ENCODE data around the gene ANKRD13C.
"Not testable (repeated sequence)": the region's sequence is repeated elsewhere in the genome, so short reads cannot be mapped to it uniquely, and the experiment has no call there.

ANKRD13C gene

DNA sequence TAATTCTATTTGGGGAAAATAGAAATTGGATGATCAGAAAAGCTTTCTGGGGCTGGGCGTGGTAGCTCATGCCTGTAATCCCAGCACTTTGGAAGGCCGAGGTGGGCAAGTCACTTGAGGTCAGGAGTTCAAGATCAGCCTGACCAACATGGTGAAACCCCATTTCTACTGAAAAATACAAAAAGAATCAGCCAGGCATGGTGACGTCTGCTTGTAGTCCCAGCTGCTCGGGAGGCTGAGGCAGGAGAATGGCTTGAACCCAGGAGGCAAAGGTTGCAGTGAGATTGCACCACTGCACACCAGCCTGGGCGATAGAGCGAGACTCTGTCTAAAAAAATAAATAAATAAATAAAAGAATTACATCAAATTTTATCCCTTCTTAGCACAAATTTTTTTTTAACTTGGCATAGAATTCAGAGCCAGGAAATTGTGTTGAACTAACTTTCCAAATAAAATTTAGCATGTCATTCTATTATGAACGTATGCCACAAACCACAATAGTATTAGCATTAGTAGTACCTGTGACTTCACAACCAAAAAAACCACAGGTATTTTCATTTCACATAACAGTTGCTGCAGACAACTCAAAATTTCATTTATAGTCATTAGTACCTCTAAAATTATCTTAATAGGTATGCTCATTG is 4.5 kb upstream of the ANKRD13C start:
- no peak for DNase-seq (ENCODE audit: low read depth in 3 of 3)

DNA sequence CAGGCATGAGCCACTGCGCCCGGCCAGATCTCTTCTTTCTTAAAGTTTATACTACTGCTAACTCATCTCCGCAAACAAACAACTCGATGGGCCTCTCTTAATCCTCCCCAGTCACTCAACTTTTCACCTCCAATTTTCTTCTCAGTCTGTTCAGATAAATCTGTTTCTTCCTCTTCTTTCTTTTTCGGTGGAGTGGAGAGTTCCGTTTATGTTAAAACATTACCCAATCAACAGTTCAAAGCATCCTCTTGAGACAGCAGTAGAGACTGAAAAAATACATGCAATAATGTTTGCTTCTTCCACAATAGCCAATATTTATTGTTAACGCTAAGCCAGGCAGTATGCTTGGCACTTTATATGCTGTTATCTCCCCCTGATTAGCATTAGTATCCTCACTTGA is 1.4 kb upstream of the ANKRD13C start:
- DNase-seq (ENCODE audit: low read depth in 3 of 3): no peak

DNA sequence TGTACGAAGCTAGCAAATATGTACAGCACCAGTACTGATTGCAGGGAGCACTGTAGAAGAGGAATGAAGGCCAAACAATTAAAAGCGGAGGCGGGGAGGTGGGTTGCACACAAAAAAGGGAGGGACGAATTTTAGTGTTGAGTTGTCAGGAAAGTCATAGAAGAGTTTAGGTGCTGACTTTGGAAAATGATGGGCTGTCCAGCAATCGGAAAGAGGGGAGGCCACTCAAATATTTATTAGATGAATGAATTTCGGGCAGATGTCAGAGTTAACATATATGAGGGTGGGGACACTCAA is 537 bp upstream of the ANKRD13C start:
- no peak for DNase-seq (ENCODE audit: low read depth in 3 of 3)

DNA sequence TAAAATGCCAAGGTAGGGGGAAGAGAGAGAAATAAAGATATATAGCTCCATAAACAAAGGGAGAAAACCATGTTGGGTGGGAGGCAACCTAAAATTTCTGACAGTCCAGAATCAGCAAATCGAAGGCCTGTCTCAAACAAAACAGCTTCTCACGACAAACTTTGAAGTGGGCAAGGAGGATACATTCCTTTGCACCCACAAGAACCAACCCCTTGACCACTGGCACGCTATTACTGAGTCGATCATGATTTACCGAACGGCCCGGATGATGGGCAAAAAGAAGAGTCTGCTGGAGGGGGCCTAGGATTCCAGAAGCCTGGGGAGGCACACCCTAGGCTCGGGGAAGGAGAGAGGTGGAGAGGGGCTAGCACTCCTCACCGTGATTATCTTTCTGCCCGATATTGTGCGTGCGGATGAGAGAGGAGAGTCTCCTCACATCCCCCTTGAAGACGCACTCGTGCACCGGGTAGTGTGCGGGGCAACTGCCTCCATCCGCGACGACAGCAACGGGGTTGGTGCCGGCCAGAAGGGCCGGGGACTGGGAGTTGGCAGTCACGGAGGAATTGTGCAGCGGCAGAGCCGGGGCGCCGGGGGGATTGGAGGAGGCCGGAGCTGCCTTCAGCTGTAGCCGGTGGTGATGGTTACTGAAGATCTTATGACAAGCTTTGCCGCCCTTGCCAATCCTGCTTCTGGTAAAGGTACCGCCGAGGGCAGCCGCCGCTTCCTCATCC is 756 bp downstream of the ANKRD13C start:
- DNase-seq (ENCODE audit: low read depth in 3 of 3): peak in 2 of 3 experiments; percentile 2 to 22

DNA sequence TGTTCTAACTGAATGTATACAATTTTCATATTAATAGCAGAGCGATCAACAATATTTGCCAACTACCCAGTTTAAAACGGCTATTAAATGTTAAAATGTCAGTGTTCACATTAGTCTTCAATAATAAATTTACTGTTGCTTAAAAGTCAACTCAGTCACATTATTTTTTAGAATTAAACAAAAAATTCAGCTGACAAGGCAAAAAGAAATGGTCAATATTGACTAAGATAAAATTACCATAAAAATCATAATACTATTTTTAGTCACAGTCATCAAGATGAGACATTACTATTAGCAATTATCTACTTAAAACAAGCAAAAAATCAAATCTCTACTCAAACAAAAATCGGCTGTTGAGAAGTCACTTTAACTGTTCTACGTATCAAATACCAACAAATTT is 1.5 kb downstream of the ANKRD13C start:
- no peak for DNase-seq (ENCODE audit: low read depth in 3 of 3)

DNA sequence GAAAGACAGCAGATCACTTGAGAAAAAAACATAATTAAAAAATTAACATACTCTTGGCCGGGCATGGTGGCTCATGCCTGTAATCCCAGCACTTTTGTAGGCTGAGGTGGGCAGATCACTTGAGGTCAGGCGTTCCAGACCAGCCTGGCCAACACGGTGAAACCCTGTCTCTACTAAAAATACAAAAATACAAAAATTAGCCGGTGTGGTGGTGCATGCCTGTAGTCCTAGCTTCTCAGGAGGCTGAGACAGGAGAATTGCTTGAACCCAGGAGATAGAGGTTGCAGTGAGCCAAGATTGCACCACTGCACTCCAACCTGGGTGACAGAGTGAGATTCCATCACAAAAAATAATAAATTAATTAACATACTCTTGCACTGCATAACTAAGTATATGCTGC is 4.7 kb downstream of the ANKRD13C start:
- not testable (repeated sequence) for DNase-seq (ENCODE audit: low read depth in 3 of 3)

DNA sequence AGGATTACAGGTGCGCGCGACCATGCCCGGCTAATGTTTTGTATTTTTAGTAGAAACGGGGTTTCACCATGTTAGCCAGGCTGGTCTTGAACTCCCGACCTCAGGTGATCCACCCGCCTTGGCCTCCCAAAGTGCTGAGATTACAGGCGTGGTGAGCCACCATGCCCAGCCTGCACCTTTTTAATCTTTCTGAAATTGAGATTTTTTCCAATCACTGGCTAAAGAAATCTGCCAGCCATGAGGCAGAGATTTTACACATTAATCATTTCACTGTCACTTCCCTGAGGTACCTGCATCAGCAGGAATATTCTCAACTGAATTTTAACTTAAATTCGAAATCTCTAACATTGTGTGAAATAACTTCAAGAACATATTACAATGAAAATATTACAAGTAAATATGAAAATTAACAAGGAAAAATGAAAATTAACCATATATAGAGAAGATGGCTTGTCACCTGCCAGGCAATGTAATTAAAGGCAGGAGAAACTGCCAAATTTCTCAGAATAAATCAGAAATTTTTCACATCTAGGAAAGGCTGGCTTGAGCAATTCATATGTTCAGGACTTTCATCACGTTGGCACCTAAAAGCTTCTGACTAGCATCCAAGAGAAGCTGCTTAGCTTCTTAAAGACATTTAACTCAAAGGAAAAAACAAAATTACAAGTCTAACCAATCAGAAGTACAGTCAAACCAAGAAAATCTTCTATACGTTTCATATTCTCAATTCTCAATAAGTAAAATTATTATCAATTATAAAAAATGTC is 5.9 kb downstream of the ANKRD13C start:
- DNase-seq (ENCODE audit: low read depth in 3 of 3): no peak

DNA sequence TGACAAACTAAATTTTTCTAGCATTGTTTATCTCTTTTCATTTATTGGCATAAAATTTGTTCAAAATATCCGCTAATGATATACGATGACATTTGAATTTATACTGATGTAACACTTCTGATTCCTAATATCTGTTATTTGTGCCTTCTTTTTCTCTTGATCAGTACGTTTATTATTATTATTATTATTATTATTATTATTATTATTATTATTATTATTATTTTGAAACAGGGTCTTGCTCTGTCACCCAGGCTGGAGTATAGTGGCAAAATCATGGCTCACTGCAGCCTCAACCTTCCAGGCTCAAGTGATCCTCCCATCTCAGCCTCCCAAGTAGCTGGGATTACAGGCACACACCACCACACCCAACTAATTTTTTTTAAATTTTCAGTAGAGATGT is 14.9 kb downstream of the ANKRD13C start:
- DNase-seq (ENCODE audit: low read depth in 3 of 3): not testable (repeated sequence)

DNA sequence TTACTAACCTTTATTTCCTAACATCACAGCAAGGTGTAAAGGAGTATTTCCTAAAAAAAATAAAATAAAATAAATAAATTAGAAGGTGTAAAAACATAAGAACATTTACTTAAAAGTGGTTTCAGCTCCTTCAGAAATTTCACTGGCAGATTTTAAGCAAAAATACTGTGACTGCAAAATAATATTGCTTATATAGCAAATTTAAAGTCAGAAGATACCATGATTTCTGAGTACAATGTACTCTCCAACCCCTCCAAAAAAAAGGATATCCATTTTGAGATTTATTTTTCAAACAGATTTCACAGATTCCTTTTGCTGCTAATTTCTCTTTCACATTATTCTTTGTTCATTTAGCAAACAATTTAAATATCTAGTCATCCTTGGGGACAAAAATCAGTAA is 18.5 kb downstream of the ANKRD13C start:
- no peak for DNase-seq (ENCODE audit: low read depth in 3 of 3)

DNA sequence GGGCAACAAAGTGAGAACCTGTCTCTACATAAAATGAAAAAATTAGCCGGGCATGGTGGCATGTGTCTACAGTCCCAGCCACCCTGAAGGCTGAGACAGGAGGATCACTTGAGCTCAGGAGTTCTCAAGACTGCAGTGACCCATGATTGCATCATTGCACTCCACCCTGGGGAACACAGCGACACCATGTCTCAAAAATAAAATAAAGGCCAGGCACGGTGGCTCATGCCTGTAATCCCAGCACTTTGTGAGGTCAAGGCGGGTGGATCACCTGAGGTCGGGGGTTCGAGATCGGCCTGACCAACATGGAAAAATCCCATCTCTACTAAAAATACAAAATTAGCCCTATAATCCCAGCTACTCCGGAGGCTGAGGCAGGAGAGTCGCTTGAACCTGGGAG is 20.1 kb downstream of the ANKRD13C start:
- DNase-seq (ENCODE audit: low read depth in 3 of 3): no peak

DNA sequence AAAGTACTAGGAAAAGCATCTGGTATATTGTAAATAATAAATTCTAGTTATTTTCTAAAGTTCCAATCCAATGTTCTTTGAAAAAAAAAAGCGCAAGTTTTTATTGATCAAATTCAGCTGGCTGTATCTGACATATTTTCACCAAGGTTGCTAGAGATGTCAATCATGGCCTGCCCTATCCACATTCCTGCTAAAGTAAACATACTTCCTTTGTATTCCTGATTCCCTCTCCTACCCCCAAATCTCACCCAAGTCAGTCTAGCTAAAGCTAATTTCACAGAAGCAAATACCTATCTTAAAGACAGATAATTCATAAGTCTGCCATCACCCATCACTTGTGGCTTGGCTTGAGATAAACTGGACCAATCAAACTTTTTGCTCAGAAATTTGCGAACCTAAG is 21.3 kb downstream of the ANKRD13C start:
- no peak for DNase-seq (ENCODE audit: low read depth in 3 of 3)

DNA sequence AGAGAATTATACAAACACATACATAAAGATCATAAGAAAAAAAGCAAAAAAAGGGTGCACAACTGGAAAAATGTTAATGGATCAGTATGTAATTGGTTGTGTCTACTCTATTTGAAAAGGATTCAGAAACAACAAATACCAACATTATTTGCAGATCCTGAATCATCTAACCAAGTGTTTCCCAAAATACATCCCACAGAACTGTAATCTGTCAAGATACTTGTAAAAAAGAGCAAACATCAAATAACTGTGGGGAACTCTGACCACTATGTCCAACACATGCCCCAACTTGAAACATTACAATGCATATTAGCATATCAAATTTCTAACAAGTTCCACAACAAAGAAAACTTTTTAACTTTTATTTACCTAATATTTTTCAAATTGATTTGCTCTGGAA is 22.6 kb downstream of the ANKRD13C start:
- DNase-seq (ENCODE audit: low read depth in 3 of 3): no peak

DNA sequence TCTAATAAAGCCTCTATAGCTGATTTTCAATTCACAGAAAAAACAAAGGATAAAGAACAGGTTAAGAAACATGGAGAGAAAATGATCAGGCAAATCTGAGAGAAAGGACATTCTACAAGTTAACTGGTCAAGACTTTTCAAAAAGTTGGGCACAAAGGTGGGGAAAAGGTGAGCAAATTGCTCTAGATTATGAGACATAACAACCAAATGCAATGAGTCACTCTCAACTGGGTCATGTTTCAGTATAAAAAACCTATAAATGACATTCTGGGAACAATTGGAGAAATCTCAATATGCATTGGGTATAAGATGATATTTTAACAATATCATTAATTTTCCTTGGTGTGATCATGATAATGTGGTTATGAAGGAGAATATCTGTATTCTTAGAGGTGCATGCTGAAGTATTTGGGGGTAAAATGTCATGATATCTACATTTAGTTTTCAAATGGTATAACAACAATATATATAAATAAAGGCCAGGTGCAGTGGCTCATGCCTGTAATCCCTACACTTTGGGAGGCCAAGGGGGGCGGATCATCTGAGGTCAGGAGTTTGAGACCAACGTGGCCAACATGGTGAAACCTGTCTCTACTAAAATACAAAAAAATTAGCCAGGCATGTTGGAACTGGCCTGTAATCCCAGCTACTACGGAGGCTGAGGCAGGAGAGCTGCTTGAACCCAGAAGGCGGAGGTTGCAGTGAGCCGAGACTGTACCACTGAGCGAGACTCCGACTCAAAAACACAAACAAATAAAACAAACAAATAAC is 27.0 kb downstream of the ANKRD13C start:
- DNase-seq (ENCODE audit: low read depth in 3 of 3): no peak

DNA sequence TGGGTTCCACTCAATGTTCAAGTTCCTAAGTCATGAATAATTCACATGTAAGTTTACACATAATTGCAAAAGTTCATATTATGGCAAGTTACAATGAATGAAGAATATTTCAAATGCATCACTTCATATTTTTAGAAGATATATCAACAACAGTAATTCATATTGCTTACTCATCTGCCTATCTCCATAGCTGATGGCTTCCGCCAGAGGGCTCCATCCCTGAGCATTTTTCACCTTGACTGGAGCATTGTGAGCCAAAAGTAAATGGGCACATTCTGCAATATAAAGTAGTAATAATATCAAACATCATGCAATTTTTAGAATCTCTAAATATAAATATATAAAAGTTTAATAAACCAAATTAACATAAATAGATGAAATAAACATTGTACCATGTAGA is 29.8 kb downstream of the ANKRD13C start:
- no peak for DNase-seq (ENCODE audit: low read depth in 3 of 3)

DNA sequence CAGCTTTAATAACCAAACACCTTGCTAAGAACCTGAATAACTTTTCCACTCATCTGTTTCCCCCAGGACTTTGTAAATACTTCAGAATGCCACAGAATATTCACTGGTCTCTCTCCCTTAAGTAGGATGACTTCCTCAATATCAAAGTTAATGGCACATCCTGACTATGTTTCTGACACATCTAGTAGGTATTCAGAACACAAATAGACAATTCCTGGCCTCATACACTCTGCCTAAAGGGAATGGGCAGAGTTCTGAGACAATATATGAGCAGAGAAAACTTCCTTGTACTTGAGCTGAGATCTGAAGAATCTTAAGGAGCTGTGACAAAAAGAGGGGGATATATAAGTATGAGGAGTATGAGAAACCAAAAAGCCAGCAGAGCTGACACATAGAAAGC is 34.8 kb downstream of the ANKRD13C start:
- no peak for DNase-seq (ENCODE audit: low read depth in 3 of 3)

DNA sequence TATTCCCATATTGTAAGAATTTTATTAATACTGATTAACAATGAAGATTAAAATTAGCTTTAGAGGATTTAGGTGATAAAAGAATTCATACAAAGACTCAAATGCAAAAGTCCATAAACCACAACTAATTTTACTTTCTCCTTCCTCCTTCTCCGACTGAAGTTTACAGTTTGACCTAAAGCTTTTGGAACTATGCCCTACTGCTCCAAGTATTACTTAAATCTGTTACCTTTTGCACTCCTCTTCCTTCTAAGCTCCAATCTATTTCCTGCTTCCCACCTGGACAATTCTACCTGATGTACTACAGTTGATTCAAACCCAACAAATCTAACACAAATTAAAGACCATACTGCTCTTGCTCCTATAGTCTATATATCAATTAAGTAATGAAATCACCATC is 36.3 kb downstream of the ANKRD13C start:
- no peak for DNase-seq (ENCODE audit: low read depth in 3 of 3)

DNA sequence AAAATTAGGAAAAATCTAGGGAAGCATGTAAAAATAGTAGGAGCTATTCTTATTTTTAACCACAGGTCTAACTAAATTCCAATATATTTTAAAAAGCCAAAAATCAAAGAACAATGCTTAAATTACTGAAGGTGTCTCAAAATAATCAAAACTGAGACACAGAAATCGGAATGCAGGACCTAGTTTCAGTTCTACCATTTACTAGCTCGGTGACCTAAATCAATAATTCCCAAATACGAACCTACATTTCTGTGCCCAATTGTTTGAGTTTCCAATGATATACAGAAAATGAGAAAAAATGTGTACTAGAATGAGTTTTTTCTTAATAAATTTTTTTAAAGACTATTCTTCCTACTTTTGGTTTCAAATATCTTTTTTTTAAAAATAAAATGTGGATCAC is 37.4 kb downstream of the ANKRD13C start:
- DNase-seq (ENCODE audit: low read depth in 3 of 3): no peak

DNA sequence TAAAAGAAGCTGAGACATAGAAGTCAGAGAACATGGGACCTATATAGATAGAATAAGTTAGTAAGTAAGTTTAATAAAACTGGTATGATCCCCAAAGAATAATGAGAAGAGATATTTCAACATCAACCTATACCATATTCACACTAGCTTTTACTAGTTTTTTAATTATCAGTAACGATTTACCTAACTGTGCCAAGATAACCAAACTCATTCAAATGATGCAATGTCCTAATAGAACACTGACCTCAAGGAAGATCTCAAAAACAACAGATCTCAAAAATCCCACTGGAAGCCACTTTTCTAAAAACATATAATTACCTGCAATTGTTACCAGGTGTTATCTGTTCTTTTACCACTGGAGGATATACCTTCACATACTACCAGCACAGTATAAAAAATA is 38.7 kb downstream of the ANKRD13C start:
- no peak for DNase-seq (ENCODE audit: low read depth in 3 of 3)

DNA sequence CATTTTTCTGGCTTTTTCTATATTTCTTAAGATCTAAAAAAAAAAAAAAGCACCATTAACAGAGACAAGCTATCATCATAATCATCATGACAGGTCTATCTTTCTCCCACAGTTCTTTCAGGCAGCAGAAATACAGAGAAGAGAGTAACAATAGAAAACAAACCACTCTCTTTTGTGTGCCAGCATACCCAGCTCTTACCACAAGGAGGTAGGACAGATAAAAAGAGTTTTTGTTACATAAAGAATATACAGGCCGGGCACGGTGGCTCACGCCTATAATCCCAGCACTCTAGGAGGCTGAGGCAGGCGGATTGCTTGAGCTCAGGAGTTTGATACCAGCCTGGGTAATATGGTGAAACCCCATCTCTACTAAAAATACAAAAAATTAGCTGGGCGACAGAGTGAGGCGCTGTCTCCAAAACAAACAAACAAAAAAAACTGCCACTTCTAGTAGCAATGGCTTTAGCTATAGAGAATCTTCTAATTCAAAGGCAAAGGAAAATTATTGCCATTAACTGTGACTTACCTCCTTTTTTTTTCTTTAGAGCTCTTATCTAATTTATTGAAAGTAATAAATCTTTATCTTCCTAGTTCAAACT is 39.7 kb downstream of the ANKRD13C start:
- DNase-seq (ENCODE audit: low read depth in 3 of 3): no peak

DNA sequence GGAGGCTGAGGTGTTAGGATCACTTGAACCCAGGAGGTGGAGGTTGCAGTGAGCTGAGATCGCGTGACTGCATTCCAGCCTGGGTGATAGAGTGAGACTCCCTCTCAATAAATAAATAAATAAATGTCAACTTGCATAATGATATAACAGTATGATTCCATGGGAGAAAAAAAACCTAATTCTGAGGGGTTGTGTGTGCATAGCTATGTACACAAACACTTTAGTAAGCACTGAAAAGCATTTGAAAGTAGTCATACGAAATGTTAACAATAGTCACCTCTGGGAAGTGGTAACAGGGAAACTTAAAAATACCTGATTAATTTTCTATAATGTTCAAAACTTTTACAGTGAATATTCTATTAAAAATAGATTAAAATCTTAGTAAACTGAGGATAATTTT is 43.2 kb downstream of the ANKRD13C start:
- no peak for DNase-seq (ENCODE audit: low read depth in 3 of 3)

DNA sequence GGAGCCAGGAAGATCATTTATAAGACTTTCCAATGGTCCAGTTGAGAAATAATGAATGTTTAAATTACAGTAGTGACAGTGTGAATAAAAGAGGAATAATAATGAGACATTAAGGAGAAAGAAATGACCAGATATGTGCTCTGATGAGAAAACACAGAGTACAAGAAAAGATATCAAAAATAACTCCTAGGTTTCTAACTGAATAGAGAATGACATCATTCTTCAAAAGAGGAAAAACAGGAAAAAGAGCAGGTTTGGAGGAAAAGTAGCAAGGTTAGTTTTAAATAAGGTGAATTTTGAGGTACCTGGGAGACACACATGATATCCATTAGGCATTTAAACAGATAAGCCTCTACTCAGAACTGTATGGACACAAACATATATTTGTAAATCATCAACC is 55.0 kb downstream of the ANKRD13C start:
- no peak for DNase-seq (ENCODE audit: low read depth in 3 of 3)

DNA sequence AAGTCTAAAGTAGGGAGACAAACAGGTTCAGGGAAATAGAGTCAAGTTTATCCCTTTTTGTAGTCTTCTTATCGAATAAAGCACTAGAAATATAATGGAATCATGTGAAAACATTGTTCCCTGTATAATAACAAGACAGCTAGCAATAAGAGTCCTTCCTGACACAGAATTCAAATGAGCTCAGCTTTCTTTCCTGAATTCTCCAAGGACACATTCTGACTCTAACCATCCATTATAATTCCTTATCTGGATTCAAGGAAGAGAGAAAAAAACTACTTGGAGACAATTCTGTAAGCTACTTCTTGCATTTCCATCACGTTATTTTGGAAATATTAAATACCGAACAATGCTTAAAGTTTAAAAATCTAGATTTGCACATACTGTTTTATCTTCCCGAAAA is 58.8 kb downstream of the ANKRD13C start:
- DNase-seq (ENCODE audit: low read depth in 3 of 3): no peak

All from stimulated activated CD4-positive, alpha-beta T cell treated with anti-CD3 and anti-CD28 coated beads, TNF-alpha, amount 100 ng/mL, for 24 hours (primary cell).